B cell (primary cell): ENCODE results near the gene ATP6V1G2. TPM values are rescaled to one million over a fixed set of nuclear protein-coding genes. Genes with fewer than 3 reads are reported as not detected.
A peak's percentile ranks its signal among the peaks of the same experiment; 100 is the strongest.
"Not testable (repeated sequence)": the region's sequence is repeated elsewhere in the genome, so short reads cannot be mapped to it uniquely, and the experiment has no call there.

ENCODE experiments used
- ATAC-seq: fragments of 200-7000 bp; cut with Tn5 transposase; one replicate; pipeline ENCODE4 v1.10.0; 2021; ENCODE audit warnings: low read depth, mild to moderate bottlenecking, moderate number of reproducible peaks, moderate library complexity
- CTCF ChIA-PET: fragments of 350-600 bp; sonication (Branson Sonifier 250); formaldehyde crosslinking; loops from one replicate; lab custom pipeline; 2021; ENCODE audit warnings: antibody characterized with exemption, inconsistent platforms; lab: Charles Lee
- POLR2A ChIA-PET: fragments of 350-600 bp; sonication (Branson Sonifier 250); formaldehyde crosslinking; loops from one replicate; lab custom pipeline; 2021; ENCODE audit warnings: antibody characterized with exemption; lab: Charles Lee
- DNase-seq: peaks from one replicate; pipeline ENCODE4 v3.0.0; 2013
- H2AFZ ChIP-seq: 2 replicates; pipeline ENCODE4 v1.6.1; 2012; ENCODE audit warnings: mild to moderate bottlenecking, low read depth, low read length; ENCODE audit not compliant: insufficient read depth, poor library complexity, severe bottlenecking
- H3K27ac ChIP-seq, 2 donors: 1 replicate in 1 of 2; 2 replicates in 1 of 2; pipeline ENCODE4 v1.5.1; 2012 to 2013; ENCODE audit warnings: low read length in 2 of 2, mild to moderate bottlenecking in 2 of 2, moderate library complexity in 1 of 2
- H3K27me3 ChIP-seq, 4 experiments: fragments of 200-600 bp in 1 of 4; sonication (generic) in 1 of 4; replicated peaks in 1 of 4; 1 replicate in 2 of 4; 2 replicates in 2 of 4; pipeline versions ENCODE4 v1.6.1 to v1.7.0; 2013 to 2016; ENCODE audit warnings: low read length in 3 of 4, mild to moderate bottlenecking in 2 of 4, mixed read lengths in 1 of 4, moderate library complexity in 1 of 4; ENCODE audit not compliant: insufficient read depth in 4 of 4, control insufficient read depth in 3 of 4; ENCODE audit errors: control extremely low read depth in 1 of 4
- H3K36me3 ChIP-seq, 2 experiments: replicated peaks in 1 of 2; 1 replicate in 1 of 2; 2 replicates in 1 of 2; pipeline versions ENCODE4 v1.6.1 to v1.7.1; 2013; ENCODE audit warnings: low read length in 1 of 2; ENCODE audit not compliant: insufficient read depth in 2 of 2, control insufficient read depth in 1 of 2; ENCODE audit errors: control extremely low read depth in 1 of 2, extremely low read depth in 1 of 2
- H3K4me1 ChIP-seq, 2 donors: fragments of 200-600 bp in 1 of 2; sonication (generic) in 1 of 2; 1 replicate in 1 of 2; 2 replicates in 1 of 2; pipeline versions ENCODE4 v1.5.1 to v1.6.1; 2013 to 2017; ENCODE audit warnings: low read length in 2 of 2; ENCODE audit not compliant: control insufficient read depth in 2 of 2, insufficient read depth in 2 of 2
- H3K4me2 ChIP-seq: replicated peaks from 2 replicates; pipeline ENCODE3; 2012; ENCODE audit warnings: mild to moderate bottlenecking, low read depth, low read length; ENCODE audit not compliant: poor library complexity, severe bottlenecking
- H3K4me3 ChIP-seq, 5 experiments: fragments of 200-600 bp in 1 of 5; sonication (generic) in 1 of 5; 1 replicate in 3 of 5; 2 replicates in 2 of 5; pipeline versions ENCODE4 v1.5.1 to v1.7.0; 2011 to 2016; ENCODE audit warnings: low read length in 4 of 5, mild to moderate bottlenecking in 4 of 5, low read depth in 2 of 5, control low read depth in 1 of 5, moderate library complexity in 1 of 5; ENCODE audit not compliant: insufficient read depth in 1 of 5; ENCODE audit errors: control extremely low read depth in 1 of 5, extremely low read depth in 1 of 5
- H3K79me2 ChIP-seq: fragments of 200-600 bp; sonication (generic); one replicate; pipeline ENCODE4 v1.6.0; 2016; ENCODE audit warnings: low read length; ENCODE audit not compliant: control insufficient read depth, insufficient read depth
- H3K9ac ChIP-seq: fragments of 200-600 bp; sonication (generic); 2 replicates; pipeline ENCODE4 v1.6.1; 2017; ENCODE audit warnings: mild to moderate bottlenecking, low read length, moderate library complexity
- H3K9me3 ChIP-seq, 3 donors: one replicate each; pipeline versions ENCODE4 v1.6.1 to v1.7.1; 2013; ENCODE audit warnings: low read length in 2 of 3; ENCODE audit not compliant: control insufficient read depth in 2 of 3, insufficient read depth in 1 of 3; ENCODE audit errors: control extremely low read depth in 1 of 3
- H4K20me1 ChIP-seq: 2 replicates; pipeline ENCODE4 v1.6.0; 2012; ENCODE audit warnings: mild to moderate bottlenecking, low read length; ENCODE audit not compliant: insufficient read depth, control insufficient read depth, poor library complexity, severe bottlenecking
- H3K27ac Mint-ChIP-seq: one replicate; pipeline ENCODE4 v1.8.0; 2021; ENCODE audit warnings: mixed read lengths
- H3K27me3 Mint-ChIP-seq: one replicate; pipeline ENCODE4 v1.8.0; 2021; ENCODE audit warnings: mixed read lengths
- H3K4me1 Mint-ChIP-seq: one replicate; pipeline ENCODE4 v1.8.0; 2021; ENCODE audit warnings: mixed read lengths
- H3K4me3 Mint-ChIP-seq: one replicate; pipeline ENCODE4 v1.8.0; 2021; ENCODE audit warnings: mixed read lengths
- H3K9me3 Mint-ChIP-seq: one replicate; pipeline ENCODE4 v1.8.0; 2022; ENCODE audit warnings: mixed read lengths; ENCODE audit not compliant: insufficient read depth
- EZH2 ChIP-seq: IDR thresholded peaks from 2 replicates; pipeline ENCODE4 v1.6.1; 2012; ENCODE audit warnings: borderline replicate concordance, low read depth, mild to moderate bottlenecking, moderate library complexity, low read length; ENCODE audit not compliant: insufficient read depth, poor library complexity, severe bottlenecking
- WGBS: methylation state at CpG from one replicate; pipeline ENCODE4 v1.1.5; 2013; ENCODE audit warnings: missing lambda C conversion rate; ENCODE audit not compliant: insufficient coverage; 5-methylcytosine and 5-hydroxymethylcytosine counted together
- intact Hi-C: fragments of 100-400 bp; cut with micrococcal nuclease; formaldehyde crosslinking; loops from one replicate; pipeline ENCODE4 v1.10.0; 2022
- polyA plus RNA-seq: library from polyadenylated mRNA; depleted of rRNA; stranded (reverse); fragments of >200 nt; gene quantifications from 2 replicates; pipeline ENCODE4 v1.2.3, GENCODE V29; 2012
- total RNA-seq, 2 donors: library from RNA; stranded (reverse); fragments of 120-200 nt in 1 of 2; gene quantifications; 1 replicate in 1 of 2; 2 replicates in 1 of 2; pipeline versions ENCODE4 v1.2.3 to v1.2.4, GENCODE V29; 2013 to 2022
- TF ChIP-seq, protein P1 (sequence below): fragments of 200-600 bp; IDR thresholded peaks from one replicate; pipeline ENCODE4 v1.8.0; 2022; ENCODE audit warnings: antibody characterized with exemption, mild to moderate bottlenecking

The ATP6V1G2 gene
- total and polyA plus RNA-seq, 2 donors (not counting 1 experiment from before 2014, with no cell fraction given) = 3.3 to 4.5 TPM

GRCh38 chr6:31590691-31591090, 44.3 kb upstream of the ATP6V1G2 start:
- H4K20me1 ChIP-seq, H3K9ac ChIP-seq, H3K9me3 Mint-ChIP-seq, H2AFZ ChIP-seq, H3K4me3 ChIP-seq, H3K27me3 Mint-ChIP-seq, intact Hi-C loops, DNase-seq, H3K9me3 ChIP-seq, ATAC-seq, H3K27me3 ChIP-seq, H3K36me3 ChIP-seq: not testable (repeated sequence)
- ChIA-PET CTCF (interaction anchor here (18.5 to 35.3 kb wide), 3 partner anchors 5 to 33 kb away, joined by 1108 to 2241 read pairs (median 1108); partner anchors contain the start of genes ATP6V1G2, LST1, LTA and LTB), POLR2A (interaction anchor here (35.3 kb wide), 1 partner anchor 25 kb away, joined by 1450 read pairs; the partner anchor contains the start of genes ATP6V1G2, LST1, LTA and LTB)
- Histone ChIP-seq H3K79me2 (peaks cover 77% of the 10 kb centered on the region), H3K4me1 (peaks cover 83 to 90% of the 10 kb centered on the region in 2 donors), H3K4me2 (peak overlapping the region; percentile 15), H3K27ac (peak overlapping the region in 1 of 2 donors; percentile 68)
- Mint-ChIP-seq H3K27ac (peak overlapping the region; percentile 56), H3K4me1 (peaks cover 78% of the 10 kb centered on the region), H3K4me3 (peak overlapping the region; percentile 5)
- 69% methylated on average over 5 of the region's 5 CpGs for WGBS

DNA sequence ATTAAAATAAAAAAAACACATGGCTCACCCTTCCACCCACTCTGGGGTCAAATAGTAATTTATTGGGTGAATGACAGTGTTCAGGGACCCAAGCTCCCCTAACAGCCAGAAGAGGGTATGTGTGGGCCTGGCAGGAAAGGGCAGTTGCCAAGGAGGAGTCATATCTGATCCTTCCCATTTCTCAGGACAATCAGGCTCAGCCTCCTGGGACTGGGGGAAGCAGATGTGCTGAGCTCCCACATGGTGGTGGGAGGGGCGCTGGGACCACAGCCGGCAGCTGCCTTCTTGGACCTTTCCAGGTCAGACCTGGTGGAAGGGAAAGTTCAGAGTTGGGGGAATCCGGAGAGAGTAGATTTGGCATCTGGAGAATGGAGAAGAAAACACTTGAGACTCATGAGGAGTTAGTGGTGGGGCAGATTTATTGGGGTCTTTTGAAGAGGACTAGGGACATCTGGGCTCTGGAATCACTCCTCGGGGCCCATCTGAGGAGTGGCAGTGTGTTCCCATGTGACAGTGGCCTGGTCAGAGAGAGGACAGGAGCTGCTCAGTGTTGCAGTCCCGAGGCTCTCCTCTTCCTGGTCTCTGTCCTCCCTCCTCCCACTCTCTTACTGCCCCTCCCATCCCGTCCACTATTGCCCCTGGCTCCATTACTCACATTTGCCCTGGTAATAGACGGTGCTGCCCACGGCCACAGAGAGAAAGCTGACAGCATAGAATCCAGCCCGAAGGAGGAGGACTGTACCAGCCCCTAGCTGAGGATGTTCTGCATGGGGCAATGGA, 42.7 kb upstream of the ATP6V1G2 start:
- intact Hi-C loops = no loop called here
- Histone ChIP-seq H3K27ac (peak overlapping the region; percentile 7 to 87), H3K4me2 (peak overlapping the region; percentile 72), H3K4me1 (peaks cover 92 to 96% of the 10 kb centered on the region in 2 donors), H4K20me1 (no peaks in the 10 kb centered on the region), H3K9ac (no peak overlapping the region), H3K9me3 (no peaks in the 10 kb centered on the region), H3K4me3 (no peak overlapping the region), H2AFZ (no peak overlapping the region), H3K79me2 (peaks cover 66% of the 10 kb centered on the region), H3K27me3 (no peaks in the 10 kb centered on the region), H3K36me3 (no peaks in the 10 kb centered on the region)
- no peak for TF ChIP-seq EZH2
- TF ChIP-seq, protein P1, sequence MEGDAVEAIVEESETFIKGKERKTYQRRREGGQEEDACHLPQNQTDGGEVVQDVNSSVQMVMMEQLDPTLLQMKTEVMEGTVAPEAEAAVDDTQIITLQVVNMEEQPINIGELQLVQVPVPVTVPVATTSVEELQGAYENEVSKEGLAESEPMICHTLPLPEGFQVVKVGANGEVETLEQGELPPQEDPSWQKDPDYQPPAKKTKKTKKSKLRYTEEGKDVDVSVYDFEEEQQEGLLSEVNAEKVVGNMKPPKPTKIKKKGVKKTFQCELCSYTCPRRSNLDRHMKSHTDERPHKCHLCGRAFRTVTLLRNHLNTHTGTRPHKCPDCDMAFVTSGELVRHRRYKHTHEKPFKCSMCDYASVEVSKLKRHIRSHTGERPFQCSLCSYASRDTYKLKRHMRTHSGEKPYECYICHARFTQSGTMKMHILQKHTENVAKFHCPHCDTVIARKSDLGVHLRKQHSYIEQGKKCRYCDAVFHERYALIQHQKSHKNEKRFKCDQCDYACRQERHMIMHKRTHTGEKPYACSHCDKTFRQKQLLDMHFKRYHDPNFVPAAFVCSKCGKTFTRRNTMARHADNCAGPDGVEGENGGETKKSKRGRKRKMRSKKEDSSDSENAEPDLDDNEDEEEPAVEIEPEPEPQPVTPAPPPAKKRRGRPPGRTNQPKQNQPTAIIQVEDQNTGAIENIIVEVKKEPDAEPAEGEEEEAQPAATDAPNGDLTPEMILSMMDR = no peak
- no peaks in the 10 kb centered on the region for H3K9me3 Mint-ChIP-seq
- ATAC-seq (no peak), DNase-seq (no peak)
- peak overlapping the region; percentile 88 for H3K27ac Mint-ChIP-seq
- ChIA-PET POLR2A (interaction anchor here (1.3 to 35.3 kb wide), 2 partner anchors 7 to 23 kb away, joined by 5 to 1450 read pairs; partner anchors contain the start of genes ATP6V1G2, LST1, LTA and LTB), CTCF (interaction anchor here (0.6 to 35.3 kb wide), 4 partner anchors 6 to 251 kb away, joined by 3 to 2241 read pairs (median 1108); partner anchors contain the start of genes ATP6V1G2, LST1, LTA and LTB)
- H3K4me3 Mint-ChIP-seq = peak overlapping the region; percentile 32
- 55% methylated on average over 5 of the region's 9 CpGs for WGBS
- H3K27me3 Mint-ChIP-seq = no peaks in the 10 kb centered on the region
- H3K4me1 Mint-ChIP-seq = peaks cover 86% of the 10 kb centered on the region
